HL-60/S4 treated with phorbol 12-myristate 13-acetate at 8.2 ng/mL for 4 days and 3 days (cell line): Measurements from ENCODE around the gene SHLD2.
"Not testable (repeated sequence)": the region's sequence is repeated elsewhere in the genome, so short reads cannot be mapped to it uniquely, and the experiment has no call there.

Experiments used
- in situ Hi-C: fragments of 300-500 bp; cut with MboI; formaldehyde crosslinking; loops from 2 replicates; pipeline ENCODE4 v1.15.0; 2022; ENCODE audit warnings: low sequenced_read_pairs

SHLD2 gene

DNA sequence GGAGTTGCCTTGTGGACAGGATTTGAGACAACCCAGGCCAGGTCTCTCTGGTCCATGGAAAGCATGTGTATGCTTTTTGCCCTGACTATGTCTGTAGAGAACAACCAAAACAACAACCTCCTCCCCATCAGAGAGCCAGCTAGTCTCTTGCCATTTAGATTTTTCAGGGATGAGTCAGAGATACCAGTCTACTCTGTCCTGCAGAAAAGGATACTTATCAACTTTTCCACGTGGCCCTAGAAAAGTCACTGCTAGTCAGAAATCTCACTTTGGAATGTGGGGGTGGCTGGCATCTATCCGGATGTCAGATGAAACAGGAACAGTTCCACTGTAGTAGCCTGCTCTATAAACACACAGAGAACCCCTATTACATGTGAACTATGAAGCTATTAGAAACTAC is 116.8 kb downstream of the SHLD2 start:
- in situ Hi-C loops = not testable (repeated sequence)

- in situ Hi-C loops = not testable (repeated sequence)
Measured at GRCh38 chr10:87213150-87213765, 118.3 kb downstream of the SHLD2 start.

DNA sequence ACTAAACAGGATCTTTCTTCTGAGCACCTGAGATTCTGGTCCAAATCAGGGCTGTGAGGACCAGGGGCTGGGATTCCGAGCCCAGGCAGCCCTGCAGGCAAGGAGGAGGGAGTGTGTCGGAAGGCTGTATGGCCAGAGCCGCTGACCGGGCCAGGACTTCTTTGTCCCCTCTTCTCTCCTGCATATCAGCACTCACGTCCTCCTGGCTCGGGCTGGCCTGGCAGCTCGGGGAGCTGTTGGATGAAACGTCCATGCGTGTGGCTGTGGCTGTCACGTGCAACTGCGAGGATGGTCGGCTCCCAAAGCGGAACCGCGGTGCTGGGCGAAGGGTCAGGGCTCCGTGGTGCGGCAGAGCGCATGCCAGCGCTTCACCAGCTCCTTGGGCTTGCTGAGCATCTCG is 118.8 kb downstream of the SHLD2 start:
- in situ Hi-C loops = not testable (repeated sequence)

DNA sequence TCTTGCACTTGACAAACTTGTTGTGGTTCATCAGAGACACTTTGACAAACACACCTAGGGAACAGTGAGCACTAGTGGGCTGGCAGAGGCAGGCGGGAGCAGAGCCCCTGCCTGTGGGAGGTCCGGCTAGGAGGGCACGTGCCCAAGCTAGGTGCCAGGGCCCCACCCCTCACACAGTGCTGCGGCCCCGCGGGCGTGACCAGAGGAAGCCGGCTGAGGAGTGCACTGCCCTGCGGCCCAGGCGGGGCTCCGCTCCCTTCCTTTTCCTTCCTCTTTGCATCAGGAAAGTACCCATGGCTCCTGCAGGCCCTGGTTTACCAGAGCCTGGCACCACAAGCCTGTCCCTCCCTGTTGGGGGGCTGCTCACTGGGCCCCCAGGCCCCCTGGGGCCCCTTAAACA is 121.1 kb downstream of the SHLD2 start:
- in situ Hi-C loops = not testable (repeated sequence)

- in situ Hi-C loops = not testable (repeated sequence)
Measured at GRCh38 chr10:87219370-87219769, 124.4 kb downstream of the SHLD2 start.

- in situ Hi-C loops = not testable (repeated sequence)
Measured at GRCh38 chr10:87222789-87223188, 127.8 kb downstream of the SHLD2 start.

DNA sequence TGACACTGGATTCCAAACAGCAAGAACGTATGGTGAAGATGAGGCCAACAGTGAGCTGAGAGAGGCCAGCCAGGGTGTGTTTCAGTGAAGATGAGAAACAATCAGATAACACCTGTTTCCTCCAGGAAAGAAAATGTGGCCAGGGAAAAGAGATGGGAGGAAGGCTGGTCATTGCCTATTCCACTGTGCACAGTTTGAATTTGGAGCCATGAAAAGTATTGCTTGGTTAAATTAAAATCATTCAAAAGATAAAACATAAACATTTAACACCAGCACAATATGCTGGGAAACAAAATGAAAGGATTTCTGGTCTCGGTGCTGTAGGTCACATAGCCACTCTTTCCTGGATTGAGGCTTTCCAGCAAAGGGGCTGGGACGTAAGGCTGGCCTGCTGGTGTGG is 130.1 kb downstream of the SHLD2 start, which contains the start of gene NUTM2A:
TSS of gene NUTM2A (plus strand) at position 301 of the 400 bp plus-strand sequence. CDS start 383 bp downstream, outside the sequence.
- in situ Hi-C loops = not testable (repeated sequence)

- in situ Hi-C loops = not testable (repeated sequence)
Measured at GRCh38 chr10:87228247-87228646, 133.2 kb downstream of the SHLD2 start.

DNA sequence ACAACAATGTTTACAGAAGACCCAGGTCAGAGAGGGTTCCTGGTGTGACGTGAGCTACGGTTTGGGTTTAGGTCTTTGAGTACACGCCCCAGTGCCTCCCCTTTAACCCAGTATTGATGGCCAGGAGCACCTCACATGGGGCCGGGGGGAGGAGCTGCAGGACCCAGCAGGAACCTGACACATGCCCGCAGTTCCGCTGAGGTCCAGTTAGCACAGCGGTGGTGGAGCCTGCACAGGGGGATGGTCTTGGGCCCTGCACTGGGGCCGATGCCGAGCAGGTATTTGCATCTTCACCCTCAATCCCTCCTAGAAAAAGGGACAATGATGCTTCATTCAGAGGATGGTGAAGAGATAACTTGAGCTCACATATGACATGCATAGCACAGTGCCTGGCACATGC is 134.2 kb downstream of the SHLD2 start:
- in situ Hi-C loops = not testable (repeated sequence)

- in situ Hi-C loops = not testable (repeated sequence)
Measured at GRCh38 chr10:87234854-87235253, 139.8 kb downstream of the SHLD2 start.

DNA sequence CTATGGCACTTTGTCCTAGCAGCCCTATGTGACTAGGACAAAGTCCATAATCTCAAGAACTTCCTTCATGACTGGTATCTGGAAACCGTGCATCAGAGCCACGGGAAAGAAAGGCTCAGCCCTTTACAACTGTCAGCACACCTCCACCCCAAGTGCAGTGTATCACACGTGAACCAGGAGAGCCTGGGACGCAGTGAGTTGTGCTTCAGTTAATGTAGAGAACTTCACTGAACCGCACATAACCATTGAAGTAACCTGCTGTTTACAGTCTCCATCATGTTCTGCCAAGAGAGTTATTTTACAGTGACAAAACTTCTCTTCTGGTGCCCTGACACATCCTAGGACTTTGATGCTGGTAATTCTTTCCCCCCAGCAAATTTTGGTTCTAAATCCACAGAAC is 142.2 kb downstream of the SHLD2 start:
- in situ Hi-C loops = not testable (repeated sequence)

- in situ Hi-C loops = not testable (repeated sequence)
Measured at GRCh38 chr10:87239346-87239808, 144.4 kb downstream of the SHLD2 start.
